NCI-H1092 treated with DMSO at 0.1 percent for 48 hours (cell line): ENCODE results near the gene RADIL.

Source experiments
- DNase-seq: peaks from one replicate; lab custom pipeline; 2025; lab: John Stamatoyannopoulos, UW

Gene RADIL

GRCh38 chr7:4831723-4832495 lies 51.6 kb downstream of the RADIL start:
- no peak for DNase-seq

GRCh38 chr7:4830176-4830575 lies 53.3 kb downstream of the RADIL start:
- peak; percentile 14 for DNase-seq

GRCh38 chr7:4828720-4829383 lies 54.7 kb downstream of the RADIL start:
- no peak for DNase-seq

GRCh38 chr7:4825081-4825480 lies 58.4 kb downstream of the RADIL start:
- no peak for DNase-seq

GRCh38 chr7:4824120-4824775 lies 59.3 kb downstream of the RADIL start:
- no peak for DNase-seq

GRCh38 chr7:4823441-4824119 lies 59.9 kb downstream of the RADIL start:
- DNase-seq: no peak

GRCh38 chr7:4822677-4823076 lies 60.8 kb downstream of the RADIL start:
- DNase-seq: no peak

GRCh38 chr7:4820967-4821471 lies 62.5 kb downstream of the RADIL start:
- no peak for DNase-seq

GRCh38 chr7:4820405-4820966 lies 63.0 kb downstream of the RADIL start:
- DNase-seq: no peak

GRCh38 chr7:4819560-4820404 lies 63.7 kb downstream of the RADIL start:
- no peak for DNase-seq

- no peak for DNase-seq
Measured at GRCh38 chr7:4818000-4818794, 65.3 kb downstream of the RADIL start.

GRCh38 chr7:4817178-4817901 lies 66.2 kb downstream of the RADIL start:
- no peak for DNase-seq

GRCh38 chr7:4816419-4817080 lies 67.0 kb downstream of the RADIL start:
- no peak for DNase-seq

GRCh38 chr7:4815609-4816418 lies 67.7 kb downstream of the RADIL start:
- DNase-seq: no peak

GRCh38 chr7:4815121-4815520 lies 68.4 kb downstream of the RADIL start:
- DNase-seq: no peak

GRCh38 chr7:4814433-4814832 lies 69.1 kb downstream of the RADIL start:
- no peak for DNase-seq

GRCh38 chr7:4809666-4810065 lies 73.8 kb downstream of the RADIL start:
- no peak for DNase-seq

- DNase-seq: no peak
Measured at GRCh38 chr7:4809091-4809591, 74.4 kb downstream of the RADIL start.
